ENCODE results near the gene TNIP2.
A peak's percentile ranks its signal among the peaks of the same experiment; 100 is the strongest.

Gene TNIP2

GRCh38 chr4:2797545-2798305, 41.6 kb upstream of the TNIP2 start:
- Histone ChIP-seq H3K4me3 (ENCODE audit: low read depth, low read length) (no peak overlapping the region), H3K4me1 (ENCODE audit: control insufficient read depth, insufficient read depth, low read length) (no peaks in the 10 kb centered on the region), H3K9me3 (ENCODE audit: control insufficient read depth, insufficient read depth, low read length) (no peaks in the 10 kb centered on the region), H3K27me3 (ENCODE audit: control insufficient read depth, insufficient read depth, low read length) (peaks cover 7% of the 10 kb centered on the region), H3K36me3 (ENCODE audit: control insufficient read depth, insufficient read depth, low read length) (no peaks in the 10 kb centered on the region), H3K9ac (ENCODE audit: low read depth, low read length) (no peak overlapping the region)

- H3K27me3 ChIP-seq (ENCODE audit: control insufficient read depth, insufficient read depth, low read length) = peaks cover 11% of the 10 kb centered on the region
- no peaks in the 10 kb centered on the region for H3K36me3 ChIP-seq (ENCODE audit: control insufficient read depth, insufficient read depth, low read length)
- no peaks in the 10 kb centered on the region for H3K9me3 ChIP-seq (ENCODE audit: control insufficient read depth, insufficient read depth, low read length)
- no peak overlapping the region for H3K4me3 ChIP-seq (ENCODE audit: low read depth, low read length)
- H3K4me1 ChIP-seq (ENCODE audit: control insufficient read depth, insufficient read depth, low read length) = no peaks in the 10 kb centered on the region
- no peak overlapping the region for H3K9ac ChIP-seq (ENCODE audit: low read depth, low read length)
These were observed 40.9 kb upstream of the TNIP2 start for GRCh38 chr4:2796849-2797544.

- H3K27me3 ChIP-seq (ENCODE audit: control insufficient read depth, insufficient read depth, low read length) = peaks cover 11% of the 10 kb centered on the region
These were observed 40.0 kb upstream of the TNIP2 start for GRCh38 chr4:2795893-2796848.

GRCh38 chr4:2795300-2795892, 39.3 kb upstream of the TNIP2 start:
- H3K27me3 ChIP-seq (ENCODE audit: control insufficient read depth, insufficient read depth, low read length) = peaks cover 11% of the 10 kb centered on the region
- no peaks in the 10 kb centered on the region for H3K4me1 ChIP-seq (ENCODE audit: control insufficient read depth, insufficient read depth, low read length)
- no peak overlapping the region for H3K4me3 ChIP-seq (ENCODE audit: low read depth, low read length)
- H3K9me3 ChIP-seq (ENCODE audit: control insufficient read depth, insufficient read depth, low read length) = no peaks in the 10 kb centered on the region
- no peak overlapping the region for H3K9ac ChIP-seq (ENCODE audit: low read depth, low read length)
- H3K36me3 ChIP-seq (ENCODE audit: control insufficient read depth, insufficient read depth, low read length) = no peaks in the 10 kb centered on the region

More at GRCh38 chr4:2795893-2796848, 40.0 kb upstream of the TNIP2 start:
- no peak overlapping the region for H3K4me3 ChIP-seq (ENCODE audit: low read depth, low read length)
- no peak overlapping the region for H3K9ac ChIP-seq (ENCODE audit: low read depth, low read length)
- H3K9me3 ChIP-seq (ENCODE audit: control insufficient read depth, insufficient read depth, low read length) = no peaks in the 10 kb centered on the region
- H3K36me3 ChIP-seq (ENCODE audit: control insufficient read depth, insufficient read depth, low read length) = no peaks in the 10 kb centered on the region
- no peaks in the 10 kb centered on the region for H3K4me1 ChIP-seq (ENCODE audit: control insufficient read depth, insufficient read depth, low read length)

- H3K4me1 ChIP-seq (ENCODE audit: control insufficient read depth, insufficient read depth, low read length) = no peaks in the 10 kb centered on the region
- no peak overlapping the region for H3K9ac ChIP-seq (ENCODE audit: low read depth, low read length)
- no peak overlapping the region for H3K4me3 ChIP-seq (ENCODE audit: low read depth, low read length)
- no peaks in the 10 kb centered on the region for H3K9me3 ChIP-seq (ENCODE audit: control insufficient read depth, insufficient read depth, low read length)
- H3K27me3 ChIP-seq (ENCODE audit: control insufficient read depth, insufficient read depth, low read length) = peaks cover 11% of the 10 kb centered on the region
- H3K36me3 ChIP-seq (ENCODE audit: control insufficient read depth, insufficient read depth, low read length) = no peaks in the 10 kb centered on the region
These were observed 38.6 kb upstream of the TNIP2 start for GRCh38 chr4:2794486-2795299.

- Histone ChIP-seq H3K9ac (ENCODE audit: low read depth, low read length) (no peak overlapping the region), H3K4me3 (ENCODE audit: low read depth, low read length) (peak overlapping the region; percentile 41), H3K27me3 (ENCODE audit: control insufficient read depth, insufficient read depth, low read length) (peaks cover 11% of the 10 kb centered on the region), H3K4me1 (ENCODE audit: control insufficient read depth, insufficient read depth, low read length) (no peaks in the 10 kb centered on the region), H3K36me3 (ENCODE audit: control insufficient read depth, insufficient read depth, low read length) (no peaks in the 10 kb centered on the region), H3K9me3 (ENCODE audit: control insufficient read depth, insufficient read depth, low read length) (no peaks in the 10 kb centered on the region)
These were observed 37.7 kb upstream of the TNIP2 start for GRCh38 chr4:2793586-2794485.

GRCh38 chr4:2792711-2793585, 36.8 kb upstream of the TNIP2 start, which contains the start of gene SH3BP2:
Gene SH3BP2 (plus strand): TSS chr4:2793085. CDS start chr4:2820618, 27,533 bp downstream.
- no peak within 1 kb of the TSS for H3K9ac ChIP-seq (ENCODE audit: low read depth, low read length)
- H3K9me3 ChIP-seq (ENCODE audit: control insufficient read depth, insufficient read depth, low read length) = no peaks in the 10 kb centered on the region
- H3K4me3 ChIP-seq (ENCODE audit: low read depth, low read length) = peak within 1 kb of the TSS; percentile 41
- H3K4me1 ChIP-seq (ENCODE audit: control insufficient read depth, insufficient read depth, low read length) = no peaks in the 10 kb centered on the region
- H3K27me3 ChIP-seq (ENCODE audit: control insufficient read depth, insufficient read depth, low read length) = peaks cover 11% of the 10 kb centered on the region
- H3K36me3 ChIP-seq (ENCODE audit: control insufficient read depth, insufficient read depth, low read length) = no peaks in the 10 kb centered on the region

- peaks cover 11% of the 10 kb centered on the region for H3K27me3 ChIP-seq (ENCODE audit: control insufficient read depth, insufficient read depth, low read length)
- no peaks in the 10 kb centered on the region for H3K4me1 ChIP-seq (ENCODE audit: control insufficient read depth, insufficient read depth, low read length)
- no peaks in the 10 kb centered on the region for H3K36me3 ChIP-seq (ENCODE audit: control insufficient read depth, insufficient read depth, low read length)
- H3K9me3 ChIP-seq (ENCODE audit: control insufficient read depth, insufficient read depth, low read length) = no peaks in the 10 kb centered on the region
- no peak overlapping the region for H3K9ac ChIP-seq (ENCODE audit: low read depth, low read length)
- H3K4me3 ChIP-seq (ENCODE audit: low read depth, low read length) = peak overlapping the region; percentile 30
These were observed 36.2 kb upstream of the TNIP2 start for GRCh38 chr4:2792396-2792710.

GRCh38 chr4:2791518-2792395, 35.6 kb upstream of the TNIP2 start:
- Histone ChIP-seq H3K36me3 (ENCODE audit: control insufficient read depth, insufficient read depth, low read length) (no peaks in the 10 kb centered on the region), H3K4me1 (ENCODE audit: control insufficient read depth, insufficient read depth, low read length) (no peaks in the 10 kb centered on the region), H3K9me3 (ENCODE audit: control insufficient read depth, insufficient read depth, low read length) (no peaks in the 10 kb centered on the region), H3K27me3 (ENCODE audit: control insufficient read depth, insufficient read depth, low read length) (peaks cover 11% of the 10 kb centered on the region), H3K9ac (ENCODE audit: low read depth, low read length) (no peak overlapping the region), H3K4me3 (ENCODE audit: low read depth, low read length) (no peak overlapping the region)
